ENCODE measurements around the gene ZNF134. TPM values are rescaled to one million over a fixed set of nuclear protein-coding genes. Genes with fewer than 3 reads are reported as not detected.

The ZNF134 gene
- total RNA-seq, 1 experiment from 2014 or later, result 18.9 TPM

DNA sequence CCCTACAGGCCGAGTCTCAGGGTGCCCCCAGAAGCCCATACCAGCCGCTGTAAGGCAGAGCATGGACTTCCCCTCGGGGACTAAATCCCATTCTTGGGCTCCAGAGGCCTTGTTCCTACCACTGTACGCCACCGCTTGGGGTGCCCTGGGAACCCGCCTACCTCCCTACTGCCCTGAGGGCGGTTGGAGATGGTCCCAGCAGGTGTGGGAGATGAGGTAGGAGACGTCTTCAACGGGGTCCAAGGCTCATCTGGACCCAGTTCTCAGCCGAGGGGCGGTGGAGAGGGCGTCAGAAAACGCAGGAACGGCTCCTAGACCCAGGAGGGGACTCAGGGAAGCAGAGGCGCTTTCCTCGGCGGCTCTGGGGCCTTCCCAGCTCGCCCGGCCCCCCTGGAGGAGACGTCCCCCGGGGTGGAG lies 30.9 kb upstream of the ZNF134 start:
- Histone ChIP-seq H3K4me1 (ENCODE audit: control insufficient read depth, insufficient read depth, low read length) (peaks cover 4% of the 10 kb centered on the region; the same call in 1 of the 2 replicates), H3K9me3 (ENCODE audit: control insufficient read depth, insufficient read depth, low read depth, low read length) (peaks cover 4% of the 10 kb centered on the region; the same call in 1 of the 2 replicates), H3K36me3 (ENCODE audit: control insufficient read depth, insufficient read depth, low read length) (no peaks in the 10 kb centered on the region), H3K4me3 (ENCODE audit: low read depth in 2 of 2, low read length in 2 of 2) (no peak overlapping the region), H3K27ac (ENCODE audit: low read length) (no peak overlapping the region), H3K27me3 (ENCODE audit: control insufficient read depth, insufficient read depth, low read length) (no peaks in the 10 kb centered on the region)
- in situ Hi-C loops (cut with HindIII; ENCODE audit: low pct_unique_long_range_greater_than_20kb, low sequenced_read_pairs), result no loop called here
- ChIA-PET CTCF (no interaction called here), POLR2A (no interaction called here)
- ATAC-seq, result no peak
- intact Hi-C loops (cut with micrococcal nuclease; ENCODE audit: unreplicated experiment), result no loop called here
- TF ChIP-seq REST (IDR thresholded peaks at IDR 0.05; ENCODE audit: insufficient read depth in 1 of 2, low read depth in 2 of 2, low read length in 1 of 2) (no peak), SIN3A (IDR thresholded peaks at IDR 0.05; ENCODE audit: borderline replicate concordance, insufficient read depth, low read depth, low read length) (no peak), TCF7L2 (IDR thresholded peaks at IDR 0.05; ENCODE audit: low read depth, low read length) (no peak), POLR2AphosphoS5 (IDR thresholded peaks at IDR 0.05; ENCODE audit: low read depth, low read length) (no peak)
- TF ChIP-seq, protein P1, sequence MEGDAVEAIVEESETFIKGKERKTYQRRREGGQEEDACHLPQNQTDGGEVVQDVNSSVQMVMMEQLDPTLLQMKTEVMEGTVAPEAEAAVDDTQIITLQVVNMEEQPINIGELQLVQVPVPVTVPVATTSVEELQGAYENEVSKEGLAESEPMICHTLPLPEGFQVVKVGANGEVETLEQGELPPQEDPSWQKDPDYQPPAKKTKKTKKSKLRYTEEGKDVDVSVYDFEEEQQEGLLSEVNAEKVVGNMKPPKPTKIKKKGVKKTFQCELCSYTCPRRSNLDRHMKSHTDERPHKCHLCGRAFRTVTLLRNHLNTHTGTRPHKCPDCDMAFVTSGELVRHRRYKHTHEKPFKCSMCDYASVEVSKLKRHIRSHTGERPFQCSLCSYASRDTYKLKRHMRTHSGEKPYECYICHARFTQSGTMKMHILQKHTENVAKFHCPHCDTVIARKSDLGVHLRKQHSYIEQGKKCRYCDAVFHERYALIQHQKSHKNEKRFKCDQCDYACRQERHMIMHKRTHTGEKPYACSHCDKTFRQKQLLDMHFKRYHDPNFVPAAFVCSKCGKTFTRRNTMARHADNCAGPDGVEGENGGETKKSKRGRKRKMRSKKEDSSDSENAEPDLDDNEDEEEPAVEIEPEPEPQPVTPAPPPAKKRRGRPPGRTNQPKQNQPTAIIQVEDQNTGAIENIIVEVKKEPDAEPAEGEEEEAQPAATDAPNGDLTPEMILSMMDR (IDR thresholded peaks at IDR 0.05), result no peak
- no peak for DNase-seq (ENCODE audit: low read depth, low spot score)
- no TSS peak for BruUV-seq (replicated peaks)

DNA sequence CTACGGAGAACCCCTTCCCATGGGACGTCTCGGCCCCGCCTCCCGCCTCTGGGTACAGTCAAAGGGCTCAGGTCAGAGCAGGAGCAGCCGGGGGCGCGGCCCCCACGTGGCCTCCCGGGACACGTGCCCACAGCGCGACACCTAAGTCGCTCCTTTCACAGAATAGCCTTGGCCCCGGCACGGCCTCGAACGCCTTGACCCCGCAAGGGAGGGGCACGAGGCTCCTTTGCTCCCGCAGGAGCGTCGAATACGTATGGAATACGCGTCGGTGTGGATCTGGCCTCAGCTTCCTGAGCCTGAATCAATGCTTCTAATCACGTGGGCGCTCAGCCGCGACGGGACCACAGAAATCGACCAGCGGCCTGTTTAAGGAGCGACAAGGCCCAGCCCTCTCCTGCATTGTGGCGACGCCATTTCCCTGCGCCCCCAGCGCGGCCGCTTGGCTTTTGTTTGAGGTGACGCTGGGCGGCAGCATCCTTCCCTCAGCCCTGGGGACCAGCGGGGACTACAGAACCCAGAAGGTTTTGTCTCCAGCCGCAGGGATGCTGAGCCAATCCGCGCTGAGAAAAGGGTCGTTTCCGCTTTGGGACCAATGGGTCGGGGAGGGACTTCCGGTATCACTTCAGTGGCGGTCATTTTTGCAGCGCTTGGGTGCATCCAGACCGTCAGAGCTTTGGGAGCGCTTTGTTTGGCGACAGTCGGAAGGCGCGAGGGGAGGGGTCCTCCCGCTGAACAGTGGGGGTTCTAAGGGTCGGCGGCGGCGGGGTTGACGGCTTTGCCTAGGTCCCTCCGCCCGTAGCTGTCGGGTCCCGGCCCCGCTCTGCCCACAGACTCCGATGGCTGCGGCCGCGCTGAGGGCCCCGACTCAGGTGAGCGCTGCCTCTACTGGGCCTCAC lies 30.3 kb upstream of the ZNF134 start, which contains the start of gene ZIK1:
TSS of gene ZIK1 (plus strand) at position 625 of the 896 bp plus-strand sequence. CDS start at position 837, 212 bp downstream.
- ChIA-PET POLR2A (no interaction called here), CTCF (no interaction called here)
- ATAC-seq, result no peak
- no peaks in the 10 kb centered on the region for H3K36me3 ChIP-seq (ENCODE audit: control insufficient read depth, insufficient read depth, low read length)
- in situ Hi-C loops (cut with HindIII; ENCODE audit: low pct_unique_long_range_greater_than_20kb, low sequenced_read_pairs), result no loop called here
- H3K9me3 ChIP-seq (ENCODE audit: control insufficient read depth, insufficient read depth, low read depth, low read length), result peaks cover 4% of the 10 kb centered on the region; the same call in 1 of the 2 replicates
- H3K27ac ChIP-seq (ENCODE audit: low read length), result no peak within 1 kb of the TSS
- no peaks in the 10 kb centered on the region for H3K27me3 ChIP-seq (ENCODE audit: control insufficient read depth, insufficient read depth, low read length)
- peaks cover 3% of the 10 kb centered on the region; the same call in 1 of the 2 replicates for H3K4me1 ChIP-seq (ENCODE audit: control insufficient read depth, insufficient read depth, low read length)
- BruUV-seq (replicated peaks), result no TSS peak
- intact Hi-C loops (cut with micrococcal nuclease; ENCODE audit: unreplicated experiment), result no loop called here
- no peak for DNase-seq (ENCODE audit: low read depth, low spot score)
- peak within 1 kb of the TSS in 1 of 2 experiments; percentile 21; a peak in 1 of 4 replicates for H3K4me3 ChIP-seq (ENCODE audit: low read depth in 2 of 2, low read length in 2 of 2)
- TF ChIP-seq TCF7L2 (IDR thresholded peaks at IDR 0.05; ENCODE audit: low read depth, low read length) (no peak), POLR2AphosphoS5 (IDR thresholded peaks at IDR 0.05; ENCODE audit: low read depth, low read length) (no peak), SIN3A (IDR thresholded peaks at IDR 0.05; ENCODE audit: borderline replicate concordance, insufficient read depth, low read depth, low read length) (no peak), REST (IDR thresholded peaks at IDR 0.05; ENCODE audit: insufficient read depth in 1 of 2, low read depth in 2 of 2, low read length in 1 of 2) (no peak)
- TF ChIP-seq, protein P1 (IDR thresholded peaks at IDR 0.05), result no peak

Measured in Panc1 (cell line).